GM18517 (cell line): ENCODE results near the gene FN3K.

ENCODE experiments used
- ATAC-seq: cut with Tn5 transposase; IDR thresholded peaks from one replicate; pipeline ENCODE4 v1.9.1; 2021; ENCODE audit warnings: mild to moderate bottlenecking, moderate library complexity; ENCODE audit not compliant: unreplicated experiment

The FN3K gene

GRCh38 chr17:82734987-82735866, at the start of gene FN3K:
Gene FN3K (plus strand): TSS chr17:82735615. CDS start chr17:82735637, 22 bp downstream.
- no peak for ATAC-seq

GRCh38 chr17:82686366-82687324, 48.8 kb upstream of the FN3K start:
- no peak for ATAC-seq

GRCh38 chr17:82687375-82687861, 48.0 kb upstream of the FN3K start:
- no peak for ATAC-seq

GRCh38 chr17:82687871-82688270, 47.5 kb upstream of the FN3K start:
- no peak for ATAC-seq

GRCh38 chr17:82689077-82689476, 46.3 kb upstream of the FN3K start:
- no peak for ATAC-seq

- no peak for ATAC-seq
Measured at GRCh38 chr17:82690786-82691489, 44.5 kb upstream of the FN3K start.

- ATAC-seq = no peak
Measured at GRCh38 chr17:82691714-82692113, 43.7 kb upstream of the FN3K start.

- no peak for ATAC-seq
Measured at GRCh38 chr17:82692268-82692667, 43.1 kb upstream of the FN3K start.

- ATAC-seq = no peak
Measured at GRCh38 chr17:82693168-82693867, 42.1 kb upstream of the FN3K start.

- ATAC-seq = no peak
Measured at GRCh38 chr17:82694647-82695046, 40.8 kb upstream of the FN3K start.

- no peak for ATAC-seq
Measured at GRCh38 chr17:82696259-82696658, 39.2 kb upstream of the FN3K start.

- ATAC-seq = no peak
Measured at GRCh38 chr17:82696916-82697807, 38.3 kb upstream of the FN3K start.

GRCh38 chr17:82697808-82698064, 37.7 kb upstream of the FN3K start:
- ATAC-seq = no peak

GRCh38 chr17:82698065-82698973, 37.1 kb upstream of the FN3K start, which contains the start of gene RAB40B:
Gene RAB40B (minus strand): TSS chr17:82698698. CDS start chr17:82698596, 102 bp downstream.
- ATAC-seq = peak; percentile 97

- peak; percentile 17 for ATAC-seq
Measured at GRCh38 chr17:82698974-82699442, 36.4 kb upstream of the FN3K start.

GRCh38 chr17:82699551-82699950, 35.9 kb upstream of the FN3K start:
- ATAC-seq = no peak

- no peak for ATAC-seq
Measured at GRCh38 chr17:82702231-82702927, 33.0 kb upstream of the FN3K start.
